Left renal cortex interstitium (tissue), 4 donors: ENCODE data around the gene ETS2. TPM values are rescaled to one million over a fixed set of nuclear protein-coding genes. Genes with fewer than 3 reads are reported as not detected.
"Not testable (repeated sequence)": the region's sequence is repeated elsewhere in the genome, so short reads cannot be mapped to it uniquely, and the experiment has no call there.

Experiments used
- DNase-seq, 4 donors: peaks; one replicate each; pipeline ENCODE4 v3.0.0-alpha.2; 2013; ENCODE audit warnings: low read depth in 4 of 4, low spot score in 2 of 4, missing footprints in 1 of 4
- polyA plus RNA-seq, 4 donors: library from polyadenylated mRNA; unstranded; fragments of 120-200 nt; gene quantifications; one replicate each; pipeline ENCODE4 v1.2.1, GENCODE V29; 2013; ENCODE audit not compliant: insufficient read length in 4 of 4

Gene ETS2
- polyA plus RNA-seq, 4 donors, result 44.7 to 50.9 (median 47.6) TPM

DNA sequence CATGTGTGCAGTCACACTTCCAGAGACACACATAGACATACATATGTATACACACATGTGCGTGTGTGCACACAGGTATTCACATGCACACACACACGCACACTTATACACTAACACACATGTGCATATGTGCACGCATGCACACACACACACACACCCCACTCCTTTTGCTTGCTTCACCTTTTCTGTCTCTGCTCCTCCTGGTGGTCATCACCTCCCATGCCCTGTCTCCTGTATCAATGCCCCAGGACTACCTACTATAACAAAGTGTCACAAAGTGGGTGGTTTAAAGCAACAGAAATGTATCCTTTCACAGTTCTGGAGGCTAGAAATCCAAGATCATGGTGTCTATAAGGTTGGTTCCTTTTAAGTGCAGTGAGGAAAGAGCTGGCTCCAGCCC lies 27.4 kb downstream of the ETS2 start:
- no peak for DNase-seq

DNA sequence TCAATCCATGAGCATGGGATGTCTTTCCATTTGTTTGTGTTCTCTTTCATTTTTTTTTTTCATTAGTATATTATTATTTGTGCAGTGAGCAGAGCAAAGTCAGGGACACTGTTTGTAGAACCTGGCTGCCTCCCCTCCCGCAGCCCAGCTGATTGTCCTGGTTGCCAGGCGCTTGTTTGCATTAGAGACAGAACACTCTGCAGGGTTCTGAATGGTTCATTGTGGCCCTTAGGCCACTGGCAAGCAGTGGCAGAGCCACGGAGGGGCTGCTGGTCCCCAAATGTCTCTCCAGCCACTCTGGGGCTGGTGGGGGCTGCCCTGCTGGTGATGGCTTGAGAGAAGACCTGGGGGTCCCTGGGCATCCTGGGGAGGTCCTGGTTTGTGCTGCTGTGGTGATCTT lies 29.0 kb downstream of the ETS2 start:
- no peak for DNase-seq

DNA sequence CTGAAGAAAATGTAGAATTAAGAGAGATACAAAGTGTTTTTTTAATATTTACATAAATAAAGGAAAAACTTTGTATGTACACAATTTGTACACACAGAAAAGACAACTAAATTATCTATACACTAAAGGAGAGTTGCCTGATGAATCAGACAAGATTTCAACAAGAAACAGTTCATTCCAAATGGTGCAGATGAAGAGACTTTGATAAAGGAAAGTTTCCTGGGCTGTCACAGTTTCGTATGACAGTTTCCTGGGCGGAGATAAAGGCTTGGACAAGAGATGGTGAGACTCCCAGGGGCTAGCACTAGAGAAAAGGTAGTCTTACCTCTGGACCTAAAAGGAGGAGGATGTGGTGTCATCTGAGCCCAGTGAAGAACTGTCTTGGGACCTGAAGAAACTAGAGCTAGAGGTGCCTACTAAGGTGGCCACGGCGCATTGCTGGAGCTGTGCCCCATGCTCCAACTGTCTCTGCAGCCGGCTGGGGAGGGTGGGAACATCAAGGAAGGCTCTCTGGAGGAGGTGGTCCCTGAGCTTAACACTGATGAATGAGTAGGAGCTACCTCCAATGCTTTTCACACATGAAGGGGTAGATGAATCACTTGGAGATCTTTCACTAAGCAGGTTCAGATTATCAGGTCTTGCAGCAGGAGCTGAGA lies 32.2 kb downstream of the ETS2 start:
- DNase-seq, result no peak

DNA sequence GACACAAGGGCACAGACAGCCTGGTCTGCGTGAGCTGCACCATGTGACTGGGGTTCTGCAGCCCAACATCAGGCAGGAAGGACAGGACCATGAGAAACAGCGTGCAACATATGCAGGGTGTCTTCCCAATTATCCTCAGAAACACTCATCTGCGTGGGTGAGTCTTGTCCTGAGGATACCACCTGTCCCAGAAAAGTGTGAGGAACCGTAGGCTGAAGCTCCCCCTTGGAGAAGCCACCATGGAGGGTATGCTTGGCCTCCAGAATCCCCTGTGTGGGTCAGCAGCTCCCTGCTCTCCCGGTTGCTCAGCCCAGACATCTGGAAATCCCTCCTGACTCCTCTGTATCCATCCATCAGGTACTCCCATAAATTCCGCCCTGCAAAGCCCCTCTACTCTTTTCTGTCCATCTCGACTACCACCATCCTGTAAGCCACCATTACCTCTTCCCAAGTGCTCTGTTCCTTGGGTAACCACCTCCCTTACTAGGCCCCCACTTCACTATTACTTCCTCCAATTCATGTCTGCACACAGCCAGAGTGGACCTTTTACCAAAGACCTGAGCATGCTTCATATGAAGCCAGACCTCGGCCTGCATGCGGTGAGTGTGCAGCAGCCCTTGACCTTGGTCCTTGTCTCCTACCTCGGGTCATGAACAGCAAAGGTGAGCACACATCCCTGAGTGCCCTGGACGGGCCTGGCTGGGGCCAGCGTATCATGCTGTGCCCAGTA lies 33.0 kb downstream of the ETS2 start:
- DNase-seq, result no peak

DNA sequence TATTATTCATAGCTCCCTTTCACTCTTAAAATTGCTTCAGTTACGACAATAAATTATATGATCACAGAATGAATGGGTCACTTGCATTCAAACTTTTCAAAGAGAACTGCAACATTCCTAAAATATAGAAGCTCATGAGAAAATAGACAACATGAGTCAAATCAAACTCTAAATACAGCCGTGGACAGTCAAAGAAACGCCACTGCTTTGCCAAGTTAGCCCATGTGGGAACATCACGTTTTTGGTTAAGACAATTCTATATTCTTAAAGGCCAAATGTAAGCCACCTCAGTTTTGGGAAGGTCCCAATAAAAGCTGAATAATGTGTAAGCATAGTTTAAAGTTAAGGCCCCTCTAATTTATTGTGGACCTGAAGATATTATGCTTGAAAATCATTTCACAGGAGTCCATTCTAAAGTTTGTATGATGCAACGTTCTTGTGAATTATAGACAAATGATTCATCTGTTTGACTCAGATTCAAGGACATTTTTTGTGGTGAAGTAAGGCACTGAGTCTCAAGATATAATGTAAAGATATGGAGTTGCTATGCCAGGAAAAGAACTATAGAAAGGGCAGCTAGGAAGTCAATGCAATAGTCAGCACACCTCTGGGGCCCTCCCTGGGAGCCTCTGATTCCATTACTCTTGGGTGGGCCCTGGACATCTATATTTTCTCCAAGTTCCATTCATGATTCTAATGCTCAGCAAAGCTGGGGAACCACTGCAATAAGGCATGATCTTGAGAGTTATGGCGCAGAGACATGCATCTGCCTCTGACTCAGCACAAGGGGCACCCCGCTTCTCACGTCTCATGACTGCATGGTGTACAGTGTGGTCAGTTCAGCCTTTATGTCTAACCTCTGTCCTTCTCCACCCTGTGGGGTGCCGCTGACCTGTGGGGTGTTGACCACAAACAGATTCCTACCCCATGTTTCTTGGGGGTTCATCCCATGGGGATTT lies 33.9 kb downstream of the ETS2 start:
- no peak for DNase-seq

DNA sequence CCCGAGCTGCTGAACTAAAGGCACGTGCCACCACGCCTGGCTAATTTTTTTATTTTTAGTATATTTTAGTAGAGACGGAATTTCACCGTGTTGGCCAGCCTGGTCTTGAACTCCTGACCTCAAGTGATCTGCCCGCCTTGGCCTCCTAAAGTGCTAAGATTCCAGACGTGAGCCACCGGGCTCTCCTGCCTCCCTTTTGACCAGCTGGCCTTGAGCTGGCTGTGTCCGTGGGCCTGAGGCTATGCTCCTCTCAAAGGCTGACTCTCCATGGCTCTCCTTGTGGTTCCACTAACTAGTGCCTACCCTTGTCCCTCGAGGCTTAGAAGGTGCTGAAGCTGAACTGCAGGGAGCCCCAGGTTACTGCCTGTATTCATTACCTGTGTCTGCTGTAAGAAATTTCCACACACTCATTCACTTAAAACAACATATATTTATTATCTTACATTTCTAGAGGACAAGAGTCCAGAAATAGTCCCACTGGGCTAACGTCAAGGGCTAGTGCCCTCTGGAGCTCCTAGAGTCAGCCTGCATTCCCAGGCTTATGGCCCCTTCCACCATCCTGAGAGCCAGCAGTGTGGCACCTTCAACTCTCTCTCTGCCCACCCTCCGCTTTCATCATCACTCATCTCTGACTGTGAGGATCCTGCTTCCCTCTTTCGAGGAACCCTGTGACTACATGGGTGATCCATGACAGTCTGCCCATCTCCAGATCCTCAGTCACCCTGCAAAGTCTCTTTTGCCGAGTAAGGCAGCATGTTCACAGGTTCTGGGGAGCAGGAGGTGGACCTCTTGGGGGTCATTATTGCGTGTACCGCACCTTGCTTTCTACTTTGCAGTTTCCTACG lies 34.9 kb downstream of the ETS2 start:
- DNase-seq, result no peak

DNA sequence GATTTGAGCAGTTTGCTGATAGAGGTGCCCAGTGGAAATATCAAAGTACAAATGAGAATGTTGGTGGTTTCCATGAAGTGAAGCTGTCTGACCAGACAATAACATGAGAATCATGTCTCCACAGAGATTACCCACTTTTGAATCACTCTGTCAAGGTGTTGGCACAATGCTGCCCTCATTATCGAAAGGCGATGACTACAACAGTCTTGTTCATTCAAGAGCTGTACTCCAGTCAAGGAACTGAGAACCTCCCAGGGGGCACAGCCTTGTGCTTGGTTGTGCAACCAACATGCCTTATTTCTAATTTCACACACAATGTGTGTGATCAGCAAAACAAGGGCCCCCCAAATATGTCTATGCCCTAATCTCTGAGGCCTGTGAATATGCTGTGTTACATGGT lies 35.7 kb downstream of the ETS2 start:
- no peak for DNase-seq

DNA sequence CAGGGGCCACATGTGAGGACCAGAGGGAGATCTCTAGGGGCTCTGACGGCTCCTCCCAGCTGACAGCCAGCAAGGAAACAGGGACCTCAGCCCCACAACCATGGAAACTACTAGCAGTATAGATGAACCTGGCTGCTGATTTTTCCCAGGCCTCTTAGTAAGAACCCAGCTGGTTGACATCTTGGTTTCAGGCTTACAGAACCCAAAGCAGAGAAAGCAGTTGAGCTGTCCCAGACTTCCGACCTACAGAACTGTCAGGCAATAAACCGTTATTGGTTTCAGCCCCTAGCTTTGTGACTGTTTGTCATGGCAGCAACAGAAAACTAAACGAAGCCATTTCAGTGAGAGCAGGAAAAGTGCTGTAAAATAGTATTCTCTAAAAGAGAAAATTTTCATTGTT lies 36.4 kb downstream of the ETS2 start:
- peak in 2 of 4 donors; percentile 37 to 47 for DNase-seq

DNA sequence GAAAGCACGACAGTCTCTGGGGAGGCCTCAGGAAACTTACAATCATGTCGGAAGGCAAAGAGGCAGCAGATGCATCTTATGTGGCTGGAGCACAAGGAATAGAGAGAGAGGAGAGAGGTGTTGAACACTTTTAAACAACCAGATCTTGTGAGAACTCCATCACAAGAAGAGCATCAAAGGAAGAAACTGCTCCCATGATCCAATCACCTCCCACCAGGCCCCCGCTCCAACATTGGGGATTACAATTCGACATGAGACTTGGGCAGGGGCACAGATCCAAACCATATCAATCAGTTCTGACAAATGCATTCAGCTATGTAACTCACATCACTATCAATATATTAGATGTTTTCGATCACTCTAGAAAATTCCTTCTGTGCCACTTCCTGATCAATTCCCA lies 37.6 kb downstream of the ETS2 start:
- no peak for DNase-seq

DNA sequence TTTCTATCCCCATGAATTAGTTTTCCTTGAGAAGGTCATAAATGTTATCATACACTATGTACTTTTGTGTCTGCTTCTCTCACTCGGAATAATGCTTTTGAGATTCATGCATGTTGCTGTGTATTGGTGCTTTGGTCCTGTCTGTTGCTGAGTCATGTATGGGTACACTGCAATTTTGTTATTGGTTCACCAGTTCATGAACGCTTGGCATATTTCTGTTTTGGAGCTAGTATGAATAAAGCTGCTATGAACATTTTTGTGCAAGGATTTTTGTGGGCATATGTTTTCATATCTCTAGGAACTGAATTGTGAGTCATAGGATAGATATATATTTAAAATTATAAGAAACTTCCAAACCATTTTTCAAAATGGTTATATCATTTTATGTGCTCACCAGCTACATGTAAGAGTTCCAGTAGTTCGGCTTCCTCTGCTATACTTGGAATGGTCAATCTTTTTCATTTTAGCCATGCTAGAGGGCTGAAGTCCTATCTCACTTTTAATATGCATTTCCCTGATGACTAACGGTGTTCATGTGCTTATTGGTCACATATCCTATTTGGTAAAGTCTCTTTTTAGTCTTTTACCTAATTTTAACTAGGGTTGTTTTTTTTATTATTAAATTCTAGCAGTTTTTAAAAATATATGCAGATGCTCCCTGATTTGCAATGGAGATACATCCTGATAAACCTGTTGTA lies 38.2 kb downstream of the ETS2 start:
- no peak for DNase-seq

DNA sequence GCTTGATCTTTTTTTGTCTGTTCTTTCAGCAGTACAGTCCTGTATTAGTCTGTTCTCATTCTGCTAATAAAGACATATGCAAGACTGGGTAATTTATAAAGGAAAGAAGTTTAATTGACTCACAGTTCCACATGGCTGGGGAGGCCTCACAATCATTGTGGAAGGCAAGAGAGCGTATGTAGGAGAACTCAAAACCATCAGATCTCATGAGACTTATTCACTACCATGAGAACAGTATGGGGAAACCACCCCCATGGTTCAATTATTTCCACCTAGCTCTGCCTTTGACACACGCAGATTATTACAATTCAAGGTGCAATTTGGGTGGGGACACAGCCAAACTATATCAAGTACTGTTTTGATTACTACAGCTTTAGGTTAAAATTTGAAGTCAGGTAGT lies 39.6 kb downstream of the ETS2 start:
- DNase-seq, result not testable (repeated sequence)

DNA sequence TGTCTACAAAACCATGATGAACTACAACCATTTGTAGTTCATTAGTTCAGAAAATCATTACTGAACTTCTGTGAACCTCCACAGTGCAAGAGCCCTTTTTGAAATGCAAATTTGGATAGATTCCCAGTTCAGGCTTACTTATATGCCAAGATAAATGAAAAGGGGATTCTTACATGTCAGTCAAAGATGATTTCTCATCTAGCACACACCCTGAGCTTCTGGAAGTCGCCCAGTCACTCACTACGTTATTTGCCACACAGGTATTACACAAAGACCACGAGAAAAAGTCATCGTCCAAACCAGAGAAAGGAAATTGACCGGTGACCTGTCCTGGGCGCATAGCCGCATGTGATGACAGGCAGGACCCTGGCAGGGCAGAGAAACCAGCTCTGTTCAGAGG lies 41.8 kb downstream of the ETS2 start:
- no peak for DNase-seq

DNA sequence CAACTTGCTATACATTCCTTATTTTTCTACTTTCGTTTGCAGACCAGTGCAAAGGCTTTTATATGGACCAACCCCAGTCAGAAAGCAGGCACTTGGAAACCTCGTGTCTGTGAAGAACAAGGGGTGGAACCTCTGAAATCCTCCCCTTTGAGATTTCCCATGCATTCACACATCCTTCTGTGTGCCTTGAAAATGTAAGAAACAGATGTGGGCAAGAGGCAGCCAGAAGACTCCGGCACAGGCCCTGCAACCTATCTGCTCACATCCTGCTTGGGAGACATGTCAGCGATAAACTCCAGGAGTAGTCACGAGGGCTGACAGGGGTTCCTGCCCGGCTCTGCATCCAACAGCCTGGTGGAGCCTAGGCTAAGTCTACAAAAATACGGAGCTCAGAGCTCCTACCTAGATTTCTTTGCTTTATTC lies 42.5 kb downstream of the ETS2 start:
- DNase-seq, result no peak

DNA sequence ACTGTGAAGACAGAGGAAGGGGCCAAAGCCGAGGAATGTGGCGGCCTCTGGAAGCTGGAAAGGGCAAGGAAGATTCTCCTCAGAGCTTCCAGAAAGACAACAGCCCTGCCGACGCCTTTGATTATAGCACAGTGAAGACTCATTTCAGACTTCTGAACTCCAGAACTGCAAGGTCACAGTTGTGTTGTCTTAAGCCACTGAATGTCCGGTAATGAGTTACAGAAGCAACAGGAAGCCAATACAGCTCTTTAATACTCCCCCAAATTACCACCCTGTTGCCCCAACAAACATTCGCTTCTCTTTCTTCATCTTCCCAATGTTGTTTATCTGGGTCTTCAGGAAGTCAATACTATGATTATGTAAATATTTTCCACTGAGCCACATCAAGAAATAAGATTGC lies 44.0 kb downstream of the ETS2 start:
- DNase-seq, result peak in 2 of 4 donors; percentile 23 to 45

DNA sequence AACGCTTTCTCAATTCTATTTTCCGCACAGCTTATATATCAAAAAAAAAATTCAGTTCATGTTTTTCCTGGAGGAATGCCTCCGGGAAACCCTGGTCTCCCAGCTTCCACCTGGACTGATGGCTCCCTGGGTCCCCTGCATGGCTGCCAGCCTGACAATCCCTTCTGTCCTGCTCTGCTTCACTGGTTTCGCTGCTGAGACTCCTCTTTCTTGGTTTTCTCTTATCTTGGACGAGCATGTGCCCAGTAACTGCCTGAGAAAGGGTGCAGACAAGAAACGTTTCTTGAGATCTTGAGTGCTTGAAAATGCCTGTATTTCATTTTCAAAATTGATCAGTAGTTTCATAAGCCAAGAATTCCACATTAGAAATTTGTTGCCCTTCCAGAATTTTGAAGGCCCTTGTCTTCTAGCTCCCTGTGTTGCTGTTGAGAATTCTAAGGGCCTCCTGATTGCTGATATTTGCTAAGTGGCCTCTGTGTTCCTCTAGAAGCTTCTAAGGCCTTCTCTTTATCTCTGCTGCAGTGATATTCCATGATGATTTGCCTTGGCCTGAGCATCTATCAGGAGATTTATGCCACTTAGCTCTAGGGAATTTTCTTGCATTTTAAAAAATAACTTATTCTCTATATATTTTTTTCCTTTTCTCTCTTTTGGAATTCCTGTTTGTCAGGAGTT lies 44.7 kb downstream of the ETS2 start:
- DNase-seq, result no peak

DNA sequence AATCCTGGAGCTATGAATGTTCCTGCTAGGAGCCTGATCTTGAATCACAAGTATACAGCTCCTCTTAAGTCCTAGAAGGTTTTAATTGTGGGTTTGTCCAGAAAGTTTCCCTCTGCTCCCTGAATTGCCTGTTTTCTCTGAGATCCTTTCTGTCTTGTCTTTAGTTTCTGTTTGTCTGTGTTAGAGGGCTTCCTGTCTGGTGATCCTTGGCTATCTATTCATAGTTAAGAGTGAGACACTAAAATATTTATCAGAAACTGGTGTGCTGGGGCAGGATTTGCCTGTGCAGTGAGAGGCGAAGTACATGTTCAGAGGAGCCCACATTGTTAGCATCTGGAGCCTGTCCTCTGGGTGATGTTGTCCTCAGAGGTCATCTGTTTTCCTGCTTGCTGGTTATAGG lies 45.4 kb downstream of the ETS2 start:
- DNase-seq, result no peak

DNA sequence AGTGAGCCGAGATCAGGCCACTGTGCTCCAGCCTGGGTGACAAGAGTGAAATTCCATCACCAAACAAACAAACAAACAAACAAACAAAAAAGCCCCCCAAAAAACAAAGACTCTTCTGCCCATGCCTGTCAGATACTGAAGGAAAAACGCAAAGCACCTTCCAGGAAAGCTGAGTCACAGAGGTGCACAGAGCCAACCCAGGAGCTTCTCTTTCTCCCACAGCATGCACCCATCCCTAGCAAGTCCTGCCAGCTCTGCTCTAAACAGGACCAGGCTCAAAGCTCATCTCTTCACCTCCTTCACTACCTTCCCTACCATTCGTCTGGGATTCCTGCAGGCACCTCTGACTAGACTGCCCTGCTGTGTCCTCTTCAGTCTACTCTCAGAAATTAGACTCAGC lies 46.5 kb downstream of the ETS2 start:
- DNase-seq, result no peak

DNA sequence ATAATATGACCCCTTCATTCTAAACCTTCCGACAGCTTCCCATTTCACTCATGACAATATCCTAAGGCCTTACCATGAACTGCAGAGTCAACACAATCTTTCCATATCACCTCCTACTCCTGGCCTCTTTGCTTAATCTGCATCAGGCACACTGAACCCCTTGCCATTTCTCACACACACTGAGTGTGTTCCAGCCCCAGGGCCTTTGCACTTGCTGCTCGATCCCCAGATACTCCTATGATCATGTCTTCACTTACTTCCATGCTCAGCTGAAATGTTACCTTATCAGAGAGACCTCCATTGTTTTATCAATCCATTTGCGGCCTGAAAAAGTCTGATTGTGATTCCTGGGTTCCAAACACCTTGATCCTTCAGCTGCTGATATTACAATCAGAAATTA lies 47.0 kb downstream of the ETS2 start:
- no peak for DNase-seq

DNA sequence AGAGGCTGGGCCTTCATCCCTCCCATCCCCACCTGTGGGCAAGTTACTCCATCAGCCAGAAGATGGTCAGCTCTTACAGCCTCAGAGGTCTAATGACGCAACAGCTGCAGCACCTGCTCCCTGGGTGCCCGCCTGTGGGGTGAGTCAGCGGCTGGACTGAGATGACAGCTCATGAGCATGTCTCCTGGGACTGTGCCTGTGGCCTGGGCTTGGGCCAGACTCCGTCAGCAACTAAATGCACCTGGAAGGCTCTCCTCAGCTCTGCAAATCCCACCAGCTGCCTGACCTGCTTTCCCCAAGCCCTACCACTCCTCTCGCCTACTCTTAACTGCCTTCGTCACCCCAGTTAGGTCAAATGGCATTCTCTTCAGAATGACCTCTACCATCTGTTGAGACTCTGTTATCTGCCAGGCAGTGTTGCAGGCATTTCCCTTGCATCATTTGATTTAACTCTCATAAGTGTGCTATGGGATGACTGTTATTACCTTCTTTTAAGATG lies 47.7 kb downstream of the ETS2 start:
- no peak for DNase-seq
